AG08396 (cell line): ENCODE measurements around the gene CASP12.

Experiments
- DNase-seq: peaks from one replicate; pipeline ENCODE4 v3.0.0; 2012; ENCODE audit warnings: low spot score, mixed read lengths

Gene CASP12

GRCh38 chr11:104837969-104838639, 60.2 kb downstream of the CASP12 start:
- DNase-seq: no peak

GRCh38 chr11:104836691-104837090, 61.6 kb downstream of the CASP12 start:
- no peak for DNase-seq
